Adrenal gland (tissue), 12 donors: Measurements from ENCODE around the gene CTRB2. TPM values are rescaled to one million over a fixed set of nuclear protein-coding genes. Genes with fewer than 3 reads are reported as not detected.
A peak's percentile ranks its signal among the peaks of the same experiment; 100 is the strongest.

Source experiments
- DNase-seq, 7 donors: peaks; one replicate each; pipeline ENCODE4 v3.0.0-alpha.2; 2019 to 2020
- H3K27ac ChIP-seq, 5 donors: fragments of 200-600 bp; sonication (generic) in 4 of 5; 1 replicate in 3 of 5; 2 replicates in 2 of 5; pipeline versions ENCODE4 v1.5.1 to v1.8.0; 2016 to 2020; ENCODE audit warnings: mild to moderate bottlenecking in 1 of 5
- H3K27me3 ChIP-seq: fragments of 200-600 bp; 2 replicates; pipeline ENCODE4 v1.8.0; 2021
- H3K36me3 ChIP-seq, 2 donors: fragments of 200-600 bp; replicated peaks in 1 of 2; 1 replicate in 1 of 2; 2 replicates in 1 of 2; pipeline versions ENCODE4 v1.5.1 to v1.8.0; 2018 to 2022
- H3K4me1 ChIP-seq, 2 donors: fragments of 200-600 bp; replicated peaks in 1 of 2; 1 replicate in 1 of 2; 2 replicates in 1 of 2; pipeline versions ENCODE4 v1.5.1 to v1.8.0; 2018 to 2021
- H3K4me3 ChIP-seq, 4 donors: fragments of 200-600 bp; sonication (generic) in 3 of 4; one replicate each; pipeline ENCODE4 v1.5.1; 2016 to 2018
- H3K9me3 ChIP-seq, 3 donors: fragments of 200-600 bp; sonication (generic) in 1 of 3; replicated peaks in 1 of 3; 1 replicate in 2 of 3; 2 replicates in 1 of 3; pipeline versions ENCODE4 v1.5.1 to v1.8.0; 2016 to 2021
- CTCF ChIP-seq, 6 experiments: fragments of 450-650 bp in 4 of 6; fragments of 200-600 bp in 2 of 6; sonication (generic) in 1 of 6; IDR thresholded peaks; 1 replicate in 5 of 6; 2 replicates in 1 of 6; pipeline versions ENCODE4 v1.5.1 to v1.8.0; 2016 to 2021; ENCODE audit warnings: antibody characterized with exemption in 6 of 6, mild to moderate bottlenecking in 2 of 6, moderate library complexity in 1 of 6
- POLR2A ChIP-seq, 2 donors: fragments of 450-650 bp; IDR thresholded peaks; one replicate each; pipeline ENCODE4 v1.6.1; 2017; ENCODE audit warnings: antibody characterized with exemption in 2 of 2, mild to moderate bottlenecking in 2 of 2, moderate library complexity in 1 of 2
- WGBS, 4 donors: extraction: QIAGEN DNeasy Blood & Tissue Kit in 2 of 4; methylation state at CpG; one replicate each; pipeline versions ENCODE4 v1.1.5 to v1.1.7; 2013 to 2017; 5-methylcytosine and 5-hydroxymethylcytosine counted together
- intact Hi-C, 2 donors: fragments of 100-400 bp; cut with DNase I; formaldehyde crosslinking; loops; one replicate each; pipeline versions ENCODE4 v1.14.1 to v1.15.0; 2022 to 2023
- polyA plus RNA-seq, 3 donors: library from polyadenylated mRNA; stranded (reverse); fragments of 200-250 nt in 2 of 3; fragments of 350-450 nt in 1 of 3; fragmentation: Illumina TruSeq in 1 of 3; extraction: RNeasy Lipid Tissue Mini Kit (QIAGEN cat#74804) in 1 of 3; gene quantifications; one replicate each; pipeline ENCODE4 v1.2.3, GENCODE V29; 2013 to 2014
- total RNA-seq, 9 donors: library from RNA; depleted of rRNA in 4 of 9; stranded (reverse); fragments of >200 nt in 4 of 9; fragments of 120-200 nt in 1 of 9; fragmentation: NEBNext Ultra II Directional in 1 of 9; extraction: Animal tissue kit (Norgen Biotek cat#: 25700) in 1 of 9; gene quantifications; one replicate each; pipeline versions ENCODE4 v1.1.0 to v1.2.4, GENCODE V29; 2013 to 2023
- donor health status: healthy with polysubstance abuse.
- donor health status: Bipolar disorder and iron deficiency.
- donor health status: DM: yes; HTN: yes; CAD: no.
- donor health status: DM: no; HTN: no; CAD: no.
- donor health status: DM: no; HTN: no; CAD: no.
- donor health status: DM: yes; HTN: yes; CAD: no.

Gene CTRB2
- total and polyA plus RNA-seq, 12 donors = 0.88 to 15.1 (median 3.3) TPM; not detected in 5

DNA sequence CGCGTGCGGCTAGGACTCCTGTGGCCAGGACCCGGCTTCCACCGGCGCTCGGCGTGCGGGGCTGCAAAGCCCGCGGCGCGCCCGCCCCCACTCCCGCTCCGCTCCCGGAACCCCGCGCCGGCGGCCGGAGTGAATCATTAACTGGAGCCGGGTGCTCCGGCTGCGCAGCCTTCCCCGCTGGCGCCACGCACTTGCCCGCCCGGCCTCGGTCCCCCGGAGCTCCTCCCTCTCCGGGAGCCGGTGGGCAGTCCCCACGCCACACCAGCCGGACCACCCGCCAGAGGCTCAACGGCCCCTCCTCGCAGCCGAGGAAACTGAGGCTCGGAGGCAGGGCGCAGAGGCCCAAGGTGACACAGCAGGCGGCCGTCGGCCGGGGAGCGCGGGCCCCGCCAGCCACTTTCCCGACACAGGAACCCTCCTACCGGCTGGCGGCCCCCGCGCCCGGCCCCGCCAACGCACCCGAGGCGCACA is 43.9 kb upstream of the CTRB2 start:
- H3K27ac ChIP-seq = peak overlapping the region in 4 of 5 donors; percentile 77 to 96 (median 87)
- H3K4me3 ChIP-seq = peak overlapping the region; percentile 27 to 93 (median 70)
- TF ChIP-seq POLR2A (IDR thresholded peaks at IDR 0.05) (peak in 1 of 2 donors; percentile 42), CTCF (IDR thresholded peaks at IDR 0.05) (no peak)
- whole genome bisulfite sequencing, 4 donors = 1% methylated on average over 40 to 59 of the region's 59 CpGs; no CpG with 5 or more reads in 2 of the 4 donors
- no peaks in the 10 kb centered on the region for H3K36me3 ChIP-seq
- peak in 5 of 7 donors; percentile 55 to 61 (median 58) for DNase-seq
- H3K9me3 ChIP-seq = no peaks in the 10 kb centered on the region
- intact Hi-C loops = no loop called here
- peaks cover 41 to 91% of the 10 kb centered on the region in 2 donors for H3K4me1 ChIP-seq
- H3K27me3 ChIP-seq = no peaks in the 10 kb centered on the region

DNA sequence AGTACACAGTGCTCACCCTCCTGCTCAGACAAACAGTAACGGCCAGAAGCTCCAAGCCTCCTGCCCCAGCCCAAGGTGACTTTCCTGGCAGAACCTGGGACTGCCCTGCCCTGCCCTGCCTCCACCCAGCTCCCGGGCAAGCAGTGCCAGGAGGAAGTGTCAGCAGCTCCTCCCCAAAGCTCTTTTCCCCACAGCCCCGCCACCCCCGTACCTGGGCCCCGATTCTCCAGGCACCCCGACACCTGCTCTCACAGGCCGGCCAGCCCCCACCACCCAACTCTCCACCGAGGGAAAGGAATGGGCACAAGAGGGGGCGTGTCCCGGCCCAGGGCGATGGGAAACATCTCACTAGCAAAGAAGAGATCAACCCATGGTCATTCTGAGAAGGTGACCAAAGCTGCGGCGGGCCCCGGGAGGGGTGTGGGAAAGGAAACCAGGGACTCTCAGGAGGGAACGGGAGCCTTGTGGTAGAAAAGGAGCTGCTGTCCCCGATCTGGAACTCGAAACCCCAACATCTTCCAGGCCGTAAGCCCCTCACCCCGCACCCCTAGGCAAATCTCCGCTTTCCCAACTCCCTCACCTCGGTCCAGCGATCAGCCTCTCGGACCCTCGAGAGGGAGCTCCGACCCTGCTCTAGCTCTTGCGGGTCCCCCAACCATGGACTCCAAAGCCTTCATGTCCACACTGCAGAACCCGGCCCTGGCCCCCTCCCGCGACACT is 43.3 kb upstream of the CTRB2 start:
- H3K4me1 ChIP-seq = peaks cover 41 to 92% of the 10 kb centered on the region in 2 donors
- no peaks in the 10 kb centered on the region for H3K27me3 ChIP-seq
- peak overlapping the region in 4 of 5 donors; percentile 77 to 96 (median 87) for H3K27ac ChIP-seq
- intact Hi-C loops = no loop called here
- peak in 3 of 7 donors; percentile 55 to 64 (median 62) for DNase-seq
- TF ChIP-seq CTCF (IDR thresholded peaks at IDR 0.05) = no peak
- TF ChIP-seq POLR2A (IDR thresholded peaks at IDR 0.05) = no peak
- H3K9me3 ChIP-seq = no peaks in the 10 kb centered on the region
- 1 to 5% (median 4%) methylated on average over 13 to 29 of the region's 29 CpGs for WGBS, 4 donors
- H3K4me3 ChIP-seq = peak overlapping the region; percentile 27 to 93 (median 70)
- H3K36me3 ChIP-seq = no peaks in the 10 kb centered on the region

DNA sequence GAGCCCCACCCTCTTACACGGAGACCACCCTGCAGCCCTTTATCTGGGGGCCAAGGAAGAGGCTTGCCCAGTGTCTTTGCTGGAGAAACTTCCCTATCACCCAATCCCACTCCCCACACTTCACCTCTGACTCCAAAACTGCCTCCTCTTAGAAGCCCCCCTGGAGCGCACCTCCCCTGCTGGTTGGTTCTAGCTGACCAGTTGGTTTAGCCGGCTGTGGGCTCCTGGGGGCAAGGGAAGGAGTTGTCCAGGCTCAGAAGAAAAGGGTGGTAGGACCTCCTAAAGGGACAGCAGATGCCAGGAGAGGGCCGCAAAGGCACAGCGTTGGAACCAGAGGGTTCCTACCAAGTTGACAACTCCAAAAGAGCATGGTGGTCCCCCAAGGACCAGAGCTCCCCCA is 42.5 kb upstream of the CTRB2 start:
- H3K4me1 ChIP-seq = peaks cover 44 to 92% of the 10 kb centered on the region in 2 donors
- peak overlapping the region in 2 of 5 donors; percentile 94 to 96 for H3K27ac ChIP-seq
- no peaks in the 10 kb centered on the region for H3K27me3 ChIP-seq
- WGBS, 4 donors = 68 to 77% (median 72%) methylated on average over 5 of the region's 5 CpGs
- H3K4me3 ChIP-seq = no peak overlapping the region
- TF ChIP-seq CTCF (IDR thresholded peaks at IDR 0.05) (no peak), POLR2A (IDR thresholded peaks at IDR 0.05) (no peak)
- H3K36me3 ChIP-seq = no peaks in the 10 kb centered on the region
- DNase-seq = no peak
- intact Hi-C loops = no loop called here
- no peaks in the 10 kb centered on the region for H3K9me3 ChIP-seq

DNA sequence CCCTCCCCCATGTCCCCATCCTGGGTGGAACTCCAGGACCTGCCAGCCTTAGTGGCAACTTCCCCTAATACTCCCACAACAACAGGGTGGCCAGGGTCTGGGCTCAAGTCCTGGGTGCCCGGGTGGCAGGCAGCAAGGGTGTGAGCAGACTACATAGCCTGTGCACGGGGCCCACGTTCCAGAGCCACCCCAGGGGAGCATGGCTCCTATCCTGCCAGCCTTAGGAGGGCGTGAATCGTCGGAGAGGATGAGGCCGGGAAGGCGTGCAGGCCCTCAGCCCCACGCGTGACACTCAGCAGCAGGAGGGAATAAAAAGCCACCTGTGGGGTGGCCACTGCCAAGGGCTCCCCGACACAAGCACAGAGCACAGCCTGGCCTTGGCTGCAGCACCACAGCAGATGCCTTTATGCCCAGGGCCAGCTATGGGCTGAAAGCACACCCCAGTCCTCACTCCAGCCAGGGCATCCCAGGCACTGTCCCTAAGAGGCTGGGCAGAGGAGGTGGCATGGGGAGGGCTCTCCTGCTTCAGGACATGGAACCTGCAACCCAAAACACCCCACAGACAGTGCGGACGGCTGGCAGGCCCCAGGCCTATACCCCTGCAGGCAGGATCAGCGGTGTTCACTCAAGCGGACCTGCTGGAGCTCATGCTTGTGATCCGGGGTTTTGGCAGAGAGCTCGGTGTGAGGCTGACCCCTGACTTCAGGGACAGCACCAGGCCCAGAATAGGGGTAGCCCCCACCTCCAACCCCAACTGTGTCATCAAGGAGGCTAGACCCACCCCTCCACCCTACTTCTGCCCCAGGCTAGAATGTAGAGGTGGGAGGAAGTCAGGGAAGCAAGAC is 41.8 kb upstream of the CTRB2 start:
- Histone ChIP-seq H3K4me1 (peaks cover 50 to 92% of the 10 kb centered on the region in 2 donors), H3K36me3 (no peaks in the 10 kb centered on the region), H3K4me3 (no peak overlapping the region), H3K9me3 (no peaks in the 10 kb centered on the region), H3K27ac (peak overlapping the region in 2 of 5 donors; percentile 94 to 96), H3K27me3 (no peaks in the 10 kb centered on the region)
- DNase-seq = peak in 1 of 7 donors; percentile 6
- intact Hi-C loops = no loop called here
- WGBS, 4 donors = 71 to 80% (median 77%) methylated on average over 2 to 17 of the region's 17 CpGs
- TF ChIP-seq CTCF (IDR thresholded peaks at IDR 0.05) (no peak), POLR2A (IDR thresholded peaks at IDR 0.05) (no peak)
